ENCODE measurements around the gene DCAF8L2.

Gene DCAF8L2

DNA sequence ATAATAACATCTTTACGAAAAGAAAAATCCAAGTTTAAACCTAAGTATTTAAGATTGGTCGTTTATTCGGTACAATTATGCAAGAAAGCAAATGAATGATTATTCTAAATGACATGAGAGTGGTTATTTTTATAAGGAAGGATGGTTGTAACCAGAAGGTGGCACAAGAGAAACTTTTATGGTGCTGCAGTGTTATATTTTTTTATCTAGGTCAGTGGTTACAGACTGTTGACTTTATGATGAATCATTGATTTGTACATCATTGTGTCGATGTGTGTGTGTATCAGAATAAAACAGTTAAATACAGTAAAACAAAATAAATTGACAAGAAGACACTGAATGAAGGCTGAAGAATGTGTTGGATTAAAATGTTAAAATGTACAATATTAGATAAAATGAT, 9.8 kb downstream of the DCAF8L2 start:
- peak; percentile 2 for DNase-seq (ENCODE audit: low read depth)
- TF ChIP-seq, protein P1, sequence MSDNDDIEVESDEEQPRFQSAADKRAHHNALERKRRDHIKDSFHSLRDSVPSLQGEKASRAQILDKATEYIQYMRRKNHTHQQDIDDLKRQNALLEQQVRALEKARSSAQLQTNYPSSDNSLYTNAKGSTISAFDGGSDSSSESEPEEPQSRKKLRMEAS (IDR thresholded peaks at IDR 0.05; ENCODE audit: low read depth, low read length) = no peak
- TF ChIP-seq CTCF (IDR thresholded peaks at IDR 0.05; ENCODE audit: low read depth, low read length) (no peak), MYC (IDR thresholded peaks at IDR 0.05; ENCODE audit: low read depth, low read length) (no peak), POLR2A (IDR thresholded peaks at IDR 0.05; ENCODE audit: extremely low read depth, insufficient read length) (no peak)
- no peak overlapping the region for H3K4me3 ChIP-seq (ENCODE audit: low read depth, low read length)

DNA sequence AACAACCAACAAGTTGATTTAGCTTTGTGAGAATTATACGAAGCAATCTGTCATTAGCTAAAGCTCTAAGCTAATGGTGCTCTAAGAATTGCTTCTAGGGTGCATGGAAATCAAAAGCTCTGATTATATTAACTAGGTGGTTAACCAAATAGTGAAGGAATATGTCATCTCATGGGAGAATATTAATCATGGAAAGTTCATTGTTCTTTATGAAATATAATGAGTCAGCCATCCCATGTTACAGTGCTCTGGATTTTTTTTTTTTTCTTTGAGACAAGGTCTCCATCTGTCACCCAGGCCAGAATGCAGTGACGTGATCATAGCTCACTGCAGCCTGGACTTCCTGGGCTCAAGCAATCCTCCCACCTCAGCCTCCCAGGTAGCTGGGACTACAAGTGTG, 10.5 kb downstream of the DCAF8L2 start:
- TF ChIP-seq CTCF (IDR thresholded peaks at IDR 0.05; ENCODE audit: low read depth, low read length) (no peak), POLR2A (IDR thresholded peaks at IDR 0.05; ENCODE audit: extremely low read depth, insufficient read length) (no peak), MYC (IDR thresholded peaks at IDR 0.05; ENCODE audit: low read depth, low read length) (no peak)
- TF ChIP-seq, protein P1 (IDR thresholded peaks at IDR 0.05; ENCODE audit: low read depth, low read length) = no peak
- no peak overlapping the region for H3K4me3 ChIP-seq (ENCODE audit: low read depth, low read length)
- no peak for DNase-seq (ENCODE audit: low read depth)

DNA sequence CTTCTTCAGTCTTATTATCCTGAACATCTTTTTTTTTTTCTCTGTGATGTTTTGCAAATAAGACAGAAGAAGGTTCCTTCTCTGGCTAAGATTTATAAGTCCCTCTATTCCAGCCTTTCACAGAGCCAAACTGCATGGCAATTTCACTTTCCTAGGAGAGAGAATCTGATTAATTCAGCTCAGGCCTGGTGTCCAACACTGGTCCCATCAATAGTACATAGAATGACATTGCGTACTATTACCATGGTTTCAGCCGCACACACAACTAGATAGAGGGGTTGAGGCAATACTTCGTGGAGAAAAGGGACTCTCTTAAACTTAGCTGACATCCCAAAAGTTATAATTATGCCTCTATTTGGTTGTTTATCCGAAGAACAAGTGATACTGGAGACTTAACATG, 18.5 kb downstream of the DCAF8L2 start:
- no peak for DNase-seq (ENCODE audit: low read depth)
- no peak overlapping the region for H3K4me3 ChIP-seq (ENCODE audit: low read depth, low read length)
- no peak for TF ChIP-seq CTCF (IDR thresholded peaks at IDR 0.05; ENCODE audit: low read depth, low read length)
- TF ChIP-seq MYC (IDR thresholded peaks at IDR 0.05; ENCODE audit: low read depth, low read length) = no peak
- TF ChIP-seq, protein P1 (IDR thresholded peaks at IDR 0.05; ENCODE audit: low read depth, low read length) = no peak
- no peak for TF ChIP-seq POLR2A (IDR thresholded peaks at IDR 0.05; ENCODE audit: extremely low read depth, insufficient read length)

GRCh38 chrX:27619459-27619858, 29.3 kb downstream of the DCAF8L2 start:
- H3K4me3 ChIP-seq (ENCODE audit: low read depth, low read length) = no peak overlapping the region
- no peak for DNase-seq (ENCODE audit: low read depth)
- no peak for TF ChIP-seq MYC (IDR thresholded peaks at IDR 0.05; ENCODE audit: low read depth, low read length)
- TF ChIP-seq, protein P1 (IDR thresholded peaks at IDR 0.05; ENCODE audit: low read depth, low read length) = no peak
- TF ChIP-seq CTCF (IDR thresholded peaks at IDR 0.05; ENCODE audit: low read depth, low read length) = no peak
- no peak for TF ChIP-seq POLR2A (IDR thresholded peaks at IDR 0.05; ENCODE audit: extremely low read depth, insufficient read length)

DNA sequence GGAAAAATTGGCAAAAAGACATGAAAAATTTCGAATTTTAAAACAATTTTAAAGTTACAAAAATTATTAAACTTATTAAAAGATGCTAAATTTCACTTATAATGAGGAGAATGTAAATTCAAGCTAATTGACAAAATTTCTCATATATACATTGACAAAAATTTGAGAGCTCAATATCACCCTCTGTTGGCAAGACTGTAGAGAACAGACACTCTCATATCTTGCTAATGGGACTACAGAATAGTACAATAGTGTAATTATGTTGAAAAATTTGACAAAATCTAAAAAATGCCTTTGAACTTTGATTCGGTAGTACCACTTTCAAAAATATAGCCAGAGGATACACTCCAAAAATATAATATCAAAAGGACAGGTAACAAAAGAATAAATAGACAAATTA, 29.8 kb downstream of the DCAF8L2 start:
- DNase-seq (ENCODE audit: low read depth) = peak; percentile 14
- TF ChIP-seq CTCF (IDR thresholded peaks at IDR 0.05; ENCODE audit: low read depth, low read length) (no peak), MYC (IDR thresholded peaks at IDR 0.05; ENCODE audit: low read depth, low read length) (no peak), POLR2A (IDR thresholded peaks at IDR 0.05; ENCODE audit: extremely low read depth, insufficient read length) (no peak)
- TF ChIP-seq, protein P1 (IDR thresholded peaks at IDR 0.05; ENCODE audit: low read depth, low read length) = no peak
- no peak overlapping the region for H3K4me3 ChIP-seq (ENCODE audit: low read depth, low read length)

GRCh38 chrX:27622883-27623282, 32.7 kb downstream of the DCAF8L2 start:
- H3K4me3 ChIP-seq (ENCODE audit: low read depth, low read length) = no peak overlapping the region
- TF ChIP-seq CTCF (IDR thresholded peaks at IDR 0.05; ENCODE audit: low read depth, low read length) (no peak), POLR2A (IDR thresholded peaks at IDR 0.05; ENCODE audit: extremely low read depth, insufficient read length) (no peak), MYC (IDR thresholded peaks at IDR 0.05; ENCODE audit: low read depth, low read length) (no peak)
- TF ChIP-seq, protein P1 (IDR thresholded peaks at IDR 0.05; ENCODE audit: low read depth, low read length) = no peak
- no peak for DNase-seq (ENCODE audit: low read depth)
